Measurements from ENCODE around the gene TSPOAP1.

- no peak for TF ChIP-seq POLR2A (IDR thresholded peaks at IDR 0.05)
- TF ChIP-seq, protein P1, sequence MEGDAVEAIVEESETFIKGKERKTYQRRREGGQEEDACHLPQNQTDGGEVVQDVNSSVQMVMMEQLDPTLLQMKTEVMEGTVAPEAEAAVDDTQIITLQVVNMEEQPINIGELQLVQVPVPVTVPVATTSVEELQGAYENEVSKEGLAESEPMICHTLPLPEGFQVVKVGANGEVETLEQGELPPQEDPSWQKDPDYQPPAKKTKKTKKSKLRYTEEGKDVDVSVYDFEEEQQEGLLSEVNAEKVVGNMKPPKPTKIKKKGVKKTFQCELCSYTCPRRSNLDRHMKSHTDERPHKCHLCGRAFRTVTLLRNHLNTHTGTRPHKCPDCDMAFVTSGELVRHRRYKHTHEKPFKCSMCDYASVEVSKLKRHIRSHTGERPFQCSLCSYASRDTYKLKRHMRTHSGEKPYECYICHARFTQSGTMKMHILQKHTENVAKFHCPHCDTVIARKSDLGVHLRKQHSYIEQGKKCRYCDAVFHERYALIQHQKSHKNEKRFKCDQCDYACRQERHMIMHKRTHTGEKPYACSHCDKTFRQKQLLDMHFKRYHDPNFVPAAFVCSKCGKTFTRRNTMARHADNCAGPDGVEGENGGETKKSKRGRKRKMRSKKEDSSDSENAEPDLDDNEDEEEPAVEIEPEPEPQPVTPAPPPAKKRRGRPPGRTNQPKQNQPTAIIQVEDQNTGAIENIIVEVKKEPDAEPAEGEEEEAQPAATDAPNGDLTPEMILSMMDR (IDR thresholded peaks at IDR 0.05) = no peak
Observed at GRCh38 chr17:58367461-58367860, 38.9 kb upstream of the TSPOAP1 start.

All from uterus (tissue), 2 donors.